OCI-LY7 (cell line): ENCODE measurements around the gene SLC39A8. TPM values are rescaled to one million over a fixed set of nuclear protein-coding genes. Genes with fewer than 3 reads are reported as not detected.

Source experiments
- BruUV-seq: library from RNA; stranded (reverse); fragments of 400-500 nt; replicated peaks from 2 replicates; lab custom pipeline; 2021; lab: Mats Ljungman, UMichigan
- CTCF ChIA-PET: fragments of 300-600 bp; sonication (Branson Sonifier 250); formaldehyde crosslinking; loops from one replicate; lab custom pipeline; 2022; ENCODE audit warnings: antibody characterized with exemption; ENCODE audit not compliant: unreplicated experiment; lab: Charles Lee
- POLR2A ChIA-PET: fragments of 300-600 bp; sonication (Branson Sonifier 250); formaldehyde crosslinking; loops from one replicate; lab custom pipeline; 2022; ENCODE audit warnings: antibody characterized with exemption; lab: Charles Lee
- DNase-seq: peaks from one replicate; pipeline ENCODE4 v3.0.0-alpha.2; 2015; ENCODE audit warnings: low spot score
- H2AFZ ChIP-seq: fragments of 200-600 bp; sonication (generic), shearing (Covaris generic); 2 replicates; pipeline ENCODE4 v1.6.1; 2014; ENCODE audit warnings: mild to moderate bottlenecking, antibody characterized with exemption, low read length, moderate library complexity
- H3K27ac ChIP-seq: fragments of 200-600 bp; sonication (generic); 2 replicates; pipeline ENCODE4 v1.5.1; 2014; ENCODE audit warnings: mixed run types, low read depth, mild to moderate bottlenecking, moderate library complexity, low read length, inconsistent platforms; ENCODE audit not compliant: poor library complexity, severe bottlenecking
- H3K36me3 ChIP-seq: fragments of 200-600 bp; sonication (generic); 2 replicates; pipeline ENCODE4 v1.6.1; 2014; ENCODE audit warnings: mild to moderate bottlenecking, antibody characterized with exemption, low read length, moderate library complexity, mixed read lengths; ENCODE audit not compliant: insufficient read depth
- H3K4me1 ChIP-seq: fragments of 200-600 bp; sonication (generic); 2 replicates; pipeline ENCODE4 v1.5.1; 2014; ENCODE audit warnings: mild to moderate bottlenecking, low read length; ENCODE audit not compliant: insufficient read depth, poor library complexity, severe bottlenecking
- H3K4me2 ChIP-seq: fragments of 200-600 bp; sonication (generic); 2 replicates; pipeline ENCODE4 v1.6.1; 2014; ENCODE audit warnings: mild to moderate bottlenecking, low read length
- H3K4me3 ChIP-seq: fragments of 200-600 bp; sonication (generic); 2 replicates; pipeline ENCODE4 v1.5.1; 2014; ENCODE audit warnings: mild to moderate bottlenecking, low read depth, low read length; ENCODE audit not compliant: poor library complexity, severe bottlenecking
- H3K79me2 ChIP-seq: fragments of 200-600 bp; sonication (generic); 2 replicates; pipeline ENCODE4 v1.6.1; 2016; ENCODE audit warnings: low read depth, mild to moderate bottlenecking, low read length, moderate library complexity, mixed read lengths; ENCODE audit not compliant: insufficient read depth
- H3K9me2 ChIP-seq: fragments of 200-600 bp; sonication (generic); 2 replicates; pipeline ENCODE4 v1.6.1; 2016; ENCODE audit warnings: mild to moderate bottlenecking, low read length, mixed read lengths; ENCODE audit not compliant: insufficient read depth
- H3K9me3 ChIP-seq: fragments of 200-600 bp; sonication (generic); 2 replicates; pipeline ENCODE4 v1.6.1; 2014; ENCODE audit warnings: mild to moderate bottlenecking, mixed run types, low read length, mixed read lengths
- H4K20me1 ChIP-seq: fragments of 200-600 bp; sonication (generic); 2 replicates; pipeline ENCODE4 v1.6.1; 2014; ENCODE audit warnings: mild to moderate bottlenecking, antibody characterized with exemption, low read length, moderate library complexity, mixed read lengths; ENCODE audit not compliant: insufficient read depth
- CTCF ChIP-seq: fragments of 200-600 bp; sonication (generic); conservative IDR thresholded peaks from 2 replicates; pipeline ENCODE4 v1.5.1; 2014; ENCODE audit warnings: mild to moderate bottlenecking, antibody characterized with exemption, low read length, moderate library complexity, mixed read lengths
- EZH2phosphoT487 ChIP-seq: fragments of 200-600 bp; sonication (generic); IDR thresholded peaks from 2 replicates; pipeline ENCODE4 v1.6.1; 2018; ENCODE audit warnings: low read depth, borderline replicate concordance, mild to moderate bottlenecking, mixed run types, antibody characterized with exemption, low read length, moderate library complexity, mixed read lengths
- intact Hi-C: fragments of 100-400 bp; cut with micrococcal nuclease; formaldehyde crosslinking; loops from one replicate; pipeline ENCODE4 v1.10.0; 2022; ENCODE audit not compliant: unreplicated experiment
- total RNA-seq, 2 experiments: library from RNA; depleted of rRNA in 1 of 2; stranded (reverse); fragments of >200 nt in 1 of 2; shearing (Covaris generic) in 1 of 2; gene quantifications; 2 replicates each; pipeline ENCODE4 v1.2.3, GENCODE V29; 2014 to 2022

SLC39A8 gene
- total RNA-seq, 2 experiments from 2014 or later = 35.4 to 57.0 TPM

DNA sequence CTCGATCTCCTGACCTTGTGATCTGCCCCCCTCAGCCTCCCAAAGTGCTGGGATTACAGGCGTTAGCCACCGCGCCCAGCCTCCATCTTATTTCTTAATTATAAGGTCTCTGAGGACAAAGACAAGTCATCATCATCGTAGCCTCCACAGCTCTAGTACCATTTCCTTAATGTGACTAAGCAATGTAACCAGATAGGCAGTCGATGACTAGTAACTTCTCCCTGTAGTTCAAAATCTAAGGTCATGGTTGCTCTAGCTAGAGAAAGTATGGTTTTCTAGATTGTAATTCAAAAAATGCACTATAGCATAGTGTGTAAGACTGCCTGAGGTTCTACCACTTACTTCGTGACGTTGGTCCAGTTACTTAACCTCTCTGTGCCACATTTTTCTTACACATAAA, 6.9 kb downstream of the SLC39A8 start:
- H4K20me1 ChIP-seq = peaks cover 34% of the 10 kb centered on the region
- no peak overlapping the region for H2AFZ ChIP-seq
- peaks cover 28% of the 10 kb centered on the region for H3K4me1 ChIP-seq
- H3K9me3 ChIP-seq = no peaks in the 10 kb centered on the region
- TF ChIP-seq EZH2phosphoT487 (no peak), CTCF (no peak)
- ChIA-PET CTCF (no interaction called here), POLR2A (interaction anchor here (1.6 kb wide), 1 partner anchor 17 kb away, joined by 5 read pairs; no protein-coding TSS in a partner anchor)
- H3K27ac ChIP-seq = no peak overlapping the region
- H3K4me2 ChIP-seq = no peak overlapping the region
- DNase-seq = no peak
- BruUV-seq = no TSS peak
- intact Hi-C loops = no loop called here
- no peak overlapping the region for H3K4me3 ChIP-seq
- peaks cover 56% of the 10 kb centered on the region for H3K79me2 ChIP-seq
- peaks cover 13% of the 10 kb centered on the region; the same call in 1 of the 2 replicates for H3K36me3 ChIP-seq
- no peaks in the 10 kb centered on the region for H3K9me2 ChIP-seq

DNA sequence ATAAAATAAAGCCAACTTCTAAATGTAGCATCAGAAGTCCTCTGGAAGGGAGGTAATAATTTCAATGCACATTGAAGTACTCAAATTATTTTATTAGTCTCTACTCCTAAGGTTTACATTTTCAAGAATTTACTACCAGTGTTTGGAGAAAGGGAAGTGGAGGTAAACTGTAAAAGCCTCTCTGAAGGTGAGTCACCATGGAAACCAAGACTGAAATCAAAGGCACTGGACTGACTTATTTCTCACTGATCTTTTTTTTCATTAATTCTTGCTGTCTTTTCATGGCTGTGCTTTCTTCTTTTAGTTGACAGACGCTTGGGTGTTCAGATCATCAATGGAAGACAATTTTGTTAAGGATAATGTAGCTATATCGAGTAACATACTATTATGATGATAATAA, 9.7 kb downstream of the SLC39A8 start:
- no TSS peak for BruUV-seq
- H3K79me2 ChIP-seq = peaks cover 29% of the 10 kb centered on the region
- no peak overlapping the region for H2AFZ ChIP-seq
- H3K36me3 ChIP-seq = peaks cover 13% of the 10 kb centered on the region; the same call in 1 of the 2 replicates
- H3K9me3 ChIP-seq = no peaks in the 10 kb centered on the region
- no peaks in the 10 kb centered on the region for H3K9me2 ChIP-seq
- peaks cover under 1% of the 10 kb centered on the region for H3K4me1 ChIP-seq
- no peak for DNase-seq
- intact Hi-C loops = no loop called here
- no peak overlapping the region for H3K4me2 ChIP-seq
- H3K4me3 ChIP-seq = no peak overlapping the region
- no peak overlapping the region for H3K27ac ChIP-seq
- POLR2A ChIA-PET = interaction anchor here (0.6 to 1.5 kb wide), 2 partner anchors 13 to 261 kb away, joined by 3 to 5 read pairs; no protein-coding TSS in a partner anchor
- TF ChIP-seq EZH2phosphoT487 (no peak), CTCF (no peak)
- H4K20me1 ChIP-seq = peaks cover 8% of the 10 kb centered on the region
- CTCF ChIA-PET = no interaction called here

DNA sequence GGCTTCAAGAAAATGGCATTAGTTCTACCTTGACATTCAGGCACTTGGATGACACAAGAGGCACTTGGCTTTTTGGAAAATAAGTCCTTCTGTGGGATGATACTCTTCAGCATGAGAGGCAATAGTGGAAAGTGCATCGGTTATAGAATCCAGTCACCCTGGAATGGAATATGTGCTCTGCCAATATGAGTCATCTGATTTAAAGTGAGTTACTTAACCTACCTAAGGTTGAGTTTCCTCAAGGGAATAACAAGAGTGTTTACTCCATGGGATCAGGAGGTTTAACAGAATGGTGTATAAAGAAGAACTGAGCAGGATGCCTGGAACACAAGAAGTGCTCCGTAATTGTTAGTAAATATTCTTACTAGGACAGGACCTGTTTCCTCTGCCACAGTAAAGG, 10.7 kb downstream of the SLC39A8 start:
- Histone ChIP-seq H2AFZ (no peak overlapping the region), H3K4me1 (no peaks in the 10 kb centered on the region), H3K4me2 (no peak overlapping the region), H4K20me1 (peaks cover 7% of the 10 kb centered on the region), H3K79me2 (peaks cover 30% of the 10 kb centered on the region), H3K4me3 (no peak overlapping the region), H3K9me2 (no peaks in the 10 kb centered on the region), H3K27ac (no peak overlapping the region), H3K36me3 (peaks cover 12% of the 10 kb centered on the region; the same call in 1 of the 2 replicates), H3K9me3 (no peaks in the 10 kb centered on the region)
- intact Hi-C loops = no loop called here
- BruUV-seq = no TSS peak
- POLR2A ChIA-PET = interaction anchor here (0.5 to 1.5 kb wide), 2 partner anchors 12 to 1309 kb away, joined by 3 to 5 read pairs; no protein-coding TSS in a partner anchor
- CTCF ChIA-PET = no interaction called here
- no peak for DNase-seq
- TF ChIP-seq CTCF = no peak
- no peak for TF ChIP-seq EZH2phosphoT487
